Natural killer cell (primary cell): Measurements from ENCODE around the gene MRAP2. TPM values are rescaled to one million over a fixed set of nuclear protein-coding genes. Genes with fewer than 3 reads are reported as not detected.

Experiments used
- ATAC-seq, 3 donors: fragments of 150-1000 bp in 2 of 3; fragments of 200-7000 bp in 1 of 3; cut with Tn5 transposase; 1 replicate in 1 of 3; 2 replicates in 2 of 3; pipeline ENCODE4 v1.10.0; 2021; ENCODE audit warnings: mild to moderate bottlenecking in 2 of 3, moderate library complexity in 2 of 3
- DNase-seq, 2 donors: peaks; one replicate each; pipeline versions ENCODE4 v3.0.0 to v3.0.0-alpha.2; 2013 to 2021; ENCODE audit warnings: mixed read lengths in 1 of 2
- H3K27ac ChIP-seq: one replicate; pipeline ENCODE4 v1.5.1; 2013; ENCODE audit warnings: mild to moderate bottlenecking, low read length
- H3K27me3 ChIP-seq: one replicate; pipeline ENCODE4 v1.6.1; 2013; ENCODE audit warnings: low read length; ENCODE audit not compliant: control insufficient read depth, insufficient read depth
- H3K36me3 ChIP-seq: one replicate; pipeline ENCODE4 v1.6.1; 2013; ENCODE audit warnings: low read length; ENCODE audit not compliant: control insufficient read depth, insufficient read depth
- H3K4me1 ChIP-seq: one replicate; pipeline ENCODE4 v1.6.1; 2013; ENCODE audit warnings: low read length; ENCODE audit not compliant: control insufficient read depth, insufficient read depth
- H3K4me3 ChIP-seq: one replicate; pipeline ENCODE4 v1.5.1; 2013; ENCODE audit warnings: low read length
- H3K9me3 ChIP-seq: one replicate; pipeline ENCODE4 v1.6.1; 2013; ENCODE audit warnings: low read length; ENCODE audit not compliant: control insufficient read depth, insufficient read depth
- H3K27ac Mint-ChIP-seq, 2 donors: one replicate each; pipeline ENCODE4 v1.8.0; 2022; ENCODE audit warnings: mild to moderate bottlenecking in 2 of 2, mixed read lengths in 2 of 2, moderate library complexity in 1 of 2
- H3K27me3 Mint-ChIP-seq, 2 donors: one replicate each; pipeline ENCODE4 v1.8.0; 2022; ENCODE audit warnings: low read depth in 2 of 2, mixed read lengths in 2 of 2
- H3K36me3 Mint-ChIP-seq: one replicate; pipeline ENCODE4 v1.8.0; 2022; ENCODE audit warnings: mixed read lengths
- H3K4me1 Mint-ChIP-seq, 2 donors: one replicate each; pipeline ENCODE4 v1.8.0; 2022; ENCODE audit warnings: mixed read lengths in 2 of 2
- H3K4me3 Mint-ChIP-seq: one replicate; pipeline ENCODE4 v1.8.0; 2022; ENCODE audit warnings: mild to moderate bottlenecking, moderate library complexity, mixed read lengths
- H3K9me3 Mint-ChIP-seq, 2 donors: one replicate each; pipeline ENCODE4 v1.8.0; 2022; ENCODE audit warnings: mixed read lengths in 2 of 2
- whole genome bisulfite sequencing: methylation state at CpG from one replicate; pipeline ENCODE4 v1.1.7; 2013; ENCODE audit warnings: missing lambda C conversion rate; ENCODE audit not compliant: insufficient coverage; 5-methylcytosine and 5-hydroxymethylcytosine counted together
- intact Hi-C: fragments of 100-400 bp; cut with micrococcal nuclease; formaldehyde crosslinking; loops from one replicate; pipeline ENCODE4 v1.14.2; 2022
- total RNA-seq, 4 donors: library from RNA; stranded (reverse); fragments of 120-200 nt in 1 of 4; gene quantifications; one replicate each; pipeline versions ENCODE4 v1.2.3 to v1.2.4, GENCODE V29; 2013 to 2022
- TF ChIP-seq, protein P1 (sequence below): fragments of 200-600 bp; IDR thresholded peaks from one replicate; pipeline ENCODE4 v1.8.0; 2022; ENCODE audit warnings: antibody characterized with exemption

The MRAP2 gene
- total RNA-seq, 3 donors from 2014 or later (not counting 1 experiment from before 2014, with no cell fraction given): not detected

DNA sequence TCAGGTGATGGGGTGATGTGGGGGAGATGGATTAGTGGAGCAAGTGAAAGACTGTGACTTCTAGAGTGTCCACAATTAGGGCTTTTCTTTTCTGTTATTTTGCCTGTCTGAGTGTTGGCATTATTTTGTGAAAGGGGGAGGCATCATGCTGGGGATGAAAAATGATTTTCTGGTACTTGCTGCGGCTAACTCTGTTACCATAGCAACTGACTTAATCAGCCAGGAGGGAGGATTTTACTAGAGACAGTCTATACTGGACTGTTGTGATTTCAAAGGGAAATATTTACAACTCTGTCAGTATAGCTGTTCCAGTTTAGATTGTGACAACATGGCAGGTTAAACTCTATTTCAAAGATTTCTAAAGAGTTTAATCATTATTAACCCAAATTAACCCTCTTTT is 30.4 kb upstream of the MRAP2 start:
- no peaks in the 10 kb centered on the region for H3K9me3 Mint-ChIP-seq
- intact Hi-C loops: no loop called here
- no peaks in the 10 kb centered on the region for H3K36me3 Mint-ChIP-seq
- no peaks in the 10 kb centered on the region for H3K36me3 ChIP-seq
- no peak overlapping the region for H3K27ac ChIP-seq
- 94% methylated on average over 1 of the region's 1 CpG for WGBS
- ATAC-seq: no peak
- H3K4me1 Mint-ChIP-seq: no peaks in the 10 kb centered on the region
- H3K9me3 ChIP-seq: no peaks in the 10 kb centered on the region
- H3K27me3 Mint-ChIP-seq: no peaks in the 10 kb centered on the region
- no peak overlapping the region for H3K4me3 ChIP-seq
- H3K27ac Mint-ChIP-seq: no peak overlapping the region
- no peak overlapping the region for H3K4me3 Mint-ChIP-seq
- H3K27me3 ChIP-seq: no peaks in the 10 kb centered on the region
- no peak for DNase-seq
- TF ChIP-seq, protein P1, sequence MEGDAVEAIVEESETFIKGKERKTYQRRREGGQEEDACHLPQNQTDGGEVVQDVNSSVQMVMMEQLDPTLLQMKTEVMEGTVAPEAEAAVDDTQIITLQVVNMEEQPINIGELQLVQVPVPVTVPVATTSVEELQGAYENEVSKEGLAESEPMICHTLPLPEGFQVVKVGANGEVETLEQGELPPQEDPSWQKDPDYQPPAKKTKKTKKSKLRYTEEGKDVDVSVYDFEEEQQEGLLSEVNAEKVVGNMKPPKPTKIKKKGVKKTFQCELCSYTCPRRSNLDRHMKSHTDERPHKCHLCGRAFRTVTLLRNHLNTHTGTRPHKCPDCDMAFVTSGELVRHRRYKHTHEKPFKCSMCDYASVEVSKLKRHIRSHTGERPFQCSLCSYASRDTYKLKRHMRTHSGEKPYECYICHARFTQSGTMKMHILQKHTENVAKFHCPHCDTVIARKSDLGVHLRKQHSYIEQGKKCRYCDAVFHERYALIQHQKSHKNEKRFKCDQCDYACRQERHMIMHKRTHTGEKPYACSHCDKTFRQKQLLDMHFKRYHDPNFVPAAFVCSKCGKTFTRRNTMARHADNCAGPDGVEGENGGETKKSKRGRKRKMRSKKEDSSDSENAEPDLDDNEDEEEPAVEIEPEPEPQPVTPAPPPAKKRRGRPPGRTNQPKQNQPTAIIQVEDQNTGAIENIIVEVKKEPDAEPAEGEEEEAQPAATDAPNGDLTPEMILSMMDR: no peak
- H3K4me1 ChIP-seq: no peaks in the 10 kb centered on the region

DNA sequence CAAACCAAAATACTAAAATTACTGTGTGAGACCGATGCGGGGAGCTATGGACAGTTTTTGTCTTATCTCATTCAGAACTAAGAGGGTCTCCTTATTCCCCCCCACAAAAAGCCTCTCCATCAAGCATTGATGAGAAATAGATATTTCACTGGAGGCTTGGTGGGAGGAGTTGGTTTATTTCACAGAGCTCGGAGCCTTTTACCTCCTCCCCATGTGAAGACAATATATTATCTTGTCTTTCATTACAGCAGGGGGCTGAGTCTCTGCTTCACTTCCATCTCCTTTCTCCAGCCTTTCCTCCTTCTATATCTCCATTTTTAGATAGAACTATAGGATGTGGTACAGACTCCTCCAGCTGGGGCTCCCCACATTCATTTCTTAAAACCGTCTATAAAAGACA is 29.9 kb upstream of the MRAP2 start:
- TF ChIP-seq, protein P1: no peak
- Mint-ChIP-seq H3K4me1 (no peaks in the 10 kb centered on the region), H3K36me3 (no peaks in the 10 kb centered on the region), H3K9me3 (peaks cover 0 to 2% of the 10 kb centered on the region in 2 donors), H3K4me3 (no peak overlapping the region), H3K27ac (no peak overlapping the region), H3K27me3 (no peaks in the 10 kb centered on the region)
- no peaks in the 10 kb centered on the region for H3K36me3 ChIP-seq
- ATAC-seq (no peak), DNase-seq (no peak)
- H3K9me3 ChIP-seq: no peaks in the 10 kb centered on the region
- intact Hi-C loops: no loop called here
- WGBS: 67% methylated on average over 1 of the region's 4 CpGs
- no peak overlapping the region for H3K27ac ChIP-seq
- no peaks in the 10 kb centered on the region for H3K4me1 ChIP-seq
- H3K27me3 ChIP-seq: no peaks in the 10 kb centered on the region
- H3K4me3 ChIP-seq: no peak overlapping the region

DNA sequence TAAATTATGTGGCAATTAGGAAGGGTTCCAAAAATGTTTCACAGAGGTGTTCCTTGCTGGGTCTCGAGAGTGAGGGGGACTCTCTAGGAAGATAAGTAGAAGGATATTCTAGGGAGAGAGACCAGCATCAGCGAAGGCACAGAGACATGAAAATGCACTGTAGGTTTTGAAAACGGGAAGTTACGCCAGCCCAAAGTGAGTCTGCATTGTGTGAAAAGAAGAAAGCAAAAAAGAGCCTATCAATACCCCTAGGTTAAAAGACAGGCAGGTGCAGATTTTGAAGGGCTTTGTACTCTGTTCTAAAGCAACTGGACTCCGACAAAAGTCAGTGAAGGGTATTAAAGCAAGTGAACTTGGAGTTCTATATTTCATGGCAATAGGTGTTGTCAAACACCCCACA is 25.7 kb upstream of the MRAP2 start:
- Mint-ChIP-seq H3K4me3 (no peak overlapping the region), H3K27me3 (peaks cover 0 to 5% of the 10 kb centered on the region in 2 donors), H3K9me3 (peaks cover 0 to 2% of the 10 kb centered on the region in 2 donors), H3K27ac (no peak overlapping the region), H3K36me3 (no peaks in the 10 kb centered on the region), H3K4me1 (no peaks in the 10 kb centered on the region)
- Histone ChIP-seq H3K27ac (no peak overlapping the region), H3K9me3 (no peaks in the 10 kb centered on the region), H3K27me3 (no peaks in the 10 kb centered on the region), H3K36me3 (no peaks in the 10 kb centered on the region), H3K4me1 (no peaks in the 10 kb centered on the region), H3K4me3 (no peak overlapping the region)
- TF ChIP-seq, protein P1: no peak
- 59% methylated on average over 5 of the region's 5 CpGs for whole genome bisulfite sequencing
- intact Hi-C loops: no loop called here
- DNase-seq: no peak
- no peak for ATAC-seq

DNA sequence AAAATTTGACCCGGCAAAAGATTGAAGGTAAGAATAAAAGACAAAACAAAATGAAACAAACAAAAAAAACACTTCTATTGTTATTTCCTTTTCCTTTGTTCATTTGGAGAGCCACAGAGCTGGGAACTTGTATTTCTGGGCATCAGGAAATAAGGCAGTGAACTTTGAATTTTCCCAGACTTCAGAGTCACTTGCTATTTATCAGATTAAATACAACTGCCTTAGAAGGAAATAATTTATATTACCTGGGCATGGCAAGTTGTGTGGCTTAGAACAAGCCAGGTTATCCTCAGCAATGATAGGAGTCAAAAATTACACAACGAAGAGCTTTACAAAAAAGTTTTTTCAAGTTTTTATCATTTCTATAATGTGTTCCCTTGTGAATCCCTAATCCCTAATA is 20.2 kb upstream of the MRAP2 start:
- no peaks in the 10 kb centered on the region for H3K36me3 Mint-ChIP-seq
- ATAC-seq: no peak

More for the DNA sequence above, 20.2 kb upstream of the MRAP2 start:
- Histone ChIP-seq H3K4me1 (no peaks in the 10 kb centered on the region), H3K27ac (no peak overlapping the region), H3K9me3 (no peaks in the 10 kb centered on the region), H3K27me3 (no peaks in the 10 kb centered on the region), H3K36me3 (no peaks in the 10 kb centered on the region), H3K4me3 (no peak overlapping the region)
- TF ChIP-seq, protein P1: no peak
- Mint-ChIP-seq H3K9me3 (peaks cover 0 to under 1% of the 10 kb centered on the region in 2 donors), H3K4me3 (no peak overlapping the region), H3K27ac (no peak overlapping the region), H3K27me3 (peaks cover 0 to 5% of the 10 kb centered on the region in 2 donors), H3K4me1 (no peaks in the 10 kb centered on the region)
- intact Hi-C loops: no loop called here
- DNase-seq: no peak
- WGBS: 91% methylated on average over 1 of the region's 2 CpGs
